ENCODE results near the gene CLSTN1. TPM values are rescaled to one million over a fixed set of nuclear protein-coding genes. Genes with fewer than 3 reads are reported as not detected.

Gene CLSTN1
- total RNA-seq, 1 donor from 2014 or later = 127 TPM

DNA sequence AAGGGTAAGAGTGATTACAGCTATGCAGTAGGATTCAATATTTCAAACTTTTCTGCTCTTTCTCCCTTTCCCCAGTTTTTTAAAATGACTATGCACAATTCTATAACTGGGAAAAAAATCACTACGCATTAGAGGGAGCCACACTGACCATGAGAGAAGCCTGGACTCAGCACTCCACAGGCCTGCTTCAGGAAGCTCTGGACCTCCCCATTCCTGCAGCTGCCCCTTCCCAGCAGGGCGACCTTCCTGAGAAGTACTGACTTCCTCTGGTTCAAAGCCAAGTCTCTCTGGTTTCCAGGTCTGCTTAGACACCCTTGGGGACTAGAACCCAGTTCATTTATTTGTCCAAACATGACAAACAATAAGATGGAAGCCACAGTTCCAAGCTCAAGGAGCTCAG lies 42.0 kb upstream of the CLSTN1 start:
- H3K27ac Mint-ChIP-seq = no peak overlapping the region
- no peaks in the 10 kb centered on the region for H3K9me3 Mint-ChIP-seq
- TF ChIP-seq, protein P1, sequence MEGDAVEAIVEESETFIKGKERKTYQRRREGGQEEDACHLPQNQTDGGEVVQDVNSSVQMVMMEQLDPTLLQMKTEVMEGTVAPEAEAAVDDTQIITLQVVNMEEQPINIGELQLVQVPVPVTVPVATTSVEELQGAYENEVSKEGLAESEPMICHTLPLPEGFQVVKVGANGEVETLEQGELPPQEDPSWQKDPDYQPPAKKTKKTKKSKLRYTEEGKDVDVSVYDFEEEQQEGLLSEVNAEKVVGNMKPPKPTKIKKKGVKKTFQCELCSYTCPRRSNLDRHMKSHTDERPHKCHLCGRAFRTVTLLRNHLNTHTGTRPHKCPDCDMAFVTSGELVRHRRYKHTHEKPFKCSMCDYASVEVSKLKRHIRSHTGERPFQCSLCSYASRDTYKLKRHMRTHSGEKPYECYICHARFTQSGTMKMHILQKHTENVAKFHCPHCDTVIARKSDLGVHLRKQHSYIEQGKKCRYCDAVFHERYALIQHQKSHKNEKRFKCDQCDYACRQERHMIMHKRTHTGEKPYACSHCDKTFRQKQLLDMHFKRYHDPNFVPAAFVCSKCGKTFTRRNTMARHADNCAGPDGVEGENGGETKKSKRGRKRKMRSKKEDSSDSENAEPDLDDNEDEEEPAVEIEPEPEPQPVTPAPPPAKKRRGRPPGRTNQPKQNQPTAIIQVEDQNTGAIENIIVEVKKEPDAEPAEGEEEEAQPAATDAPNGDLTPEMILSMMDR (IDR thresholded peaks at IDR 0.05; ENCODE audit: unreplicated experiment) = no peak
- no peaks in the 10 kb centered on the region for H3K27me3 Mint-ChIP-seq (ENCODE audit: low read depth)
- H3K4me3 Mint-ChIP-seq = no peak overlapping the region
- H3K36me3 Mint-ChIP-seq = peaks cover 5% of the 10 kb centered on the region
- no peaks in the 10 kb centered on the region for H3K4me1 Mint-ChIP-seq
- DNase-seq (ENCODE audit: low spot score in 2 of 2, unreplicated experiment in 2 of 2) = no peak

DNA sequence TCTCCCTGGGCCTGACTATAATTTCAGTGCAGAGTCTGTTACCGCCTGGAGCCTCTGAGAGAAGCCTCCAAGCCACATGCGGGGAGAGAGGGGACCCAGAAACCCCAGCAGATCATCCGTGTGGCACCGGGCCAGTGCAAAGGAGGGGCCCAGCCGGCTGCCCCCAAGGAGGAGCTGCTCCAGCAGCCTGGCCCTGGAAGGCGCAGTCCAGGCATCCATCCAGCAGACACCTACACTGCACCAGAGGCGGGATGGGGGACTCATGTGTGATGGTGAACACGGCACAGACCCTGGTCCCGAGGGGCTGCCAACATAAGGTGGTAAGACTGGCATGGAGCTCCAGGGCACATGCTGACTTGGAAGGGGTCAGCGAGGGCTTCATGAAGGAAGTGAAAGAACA lies 39.6 kb upstream of the CLSTN1 start:
- Mint-ChIP-seq H3K9me3 (peaks cover 3% of the 10 kb centered on the region), H3K27ac (no peak overlapping the region), H3K4me3 (no peak overlapping the region), H3K27me3 (ENCODE audit: low read depth) (no peaks in the 10 kb centered on the region), H3K4me1 (no peaks in the 10 kb centered on the region), H3K36me3 (peaks cover 10% of the 10 kb centered on the region)
- DNase-seq (ENCODE audit: low spot score in 2 of 2, unreplicated experiment in 2 of 2) = no peak
- TF ChIP-seq, protein P1 (IDR thresholded peaks at IDR 0.05; ENCODE audit: unreplicated experiment) = no peak

DNA sequence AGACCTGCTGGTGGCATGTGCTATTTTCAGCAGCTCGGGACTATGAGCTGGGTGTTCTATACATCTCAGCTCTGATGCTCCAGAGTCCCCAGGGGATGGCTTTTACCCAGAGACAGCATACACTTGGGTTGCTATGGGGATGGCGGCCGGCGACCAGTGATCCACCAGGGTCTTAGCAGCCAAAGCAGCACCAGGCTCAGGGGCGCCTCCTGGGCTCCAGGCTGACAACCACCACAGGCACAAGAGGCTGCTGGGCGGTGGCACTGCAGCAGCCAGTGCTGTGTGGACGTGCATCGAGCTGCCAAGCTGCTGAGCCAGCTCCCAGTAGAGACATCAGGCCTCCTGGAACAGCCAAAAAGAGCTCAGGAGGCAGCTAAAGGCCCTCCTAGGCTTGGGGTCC lies 37.6 kb upstream of the CLSTN1 start:
- peaks cover 15% of the 10 kb centered on the region for H3K36me3 Mint-ChIP-seq
- H3K4me1 Mint-ChIP-seq = no peaks in the 10 kb centered on the region
- no peaks in the 10 kb centered on the region for H3K27me3 Mint-ChIP-seq (ENCODE audit: low read depth)
- peaks cover 4% of the 10 kb centered on the region for H3K9me3 Mint-ChIP-seq
- TF ChIP-seq, protein P1 (IDR thresholded peaks at IDR 0.05; ENCODE audit: unreplicated experiment) = no peak
- no peak overlapping the region for H3K4me3 Mint-ChIP-seq
- no peak overlapping the region for H3K27ac Mint-ChIP-seq
- no peak for DNase-seq (ENCODE audit: low spot score in 2 of 2, unreplicated experiment in 2 of 2)

DNA sequence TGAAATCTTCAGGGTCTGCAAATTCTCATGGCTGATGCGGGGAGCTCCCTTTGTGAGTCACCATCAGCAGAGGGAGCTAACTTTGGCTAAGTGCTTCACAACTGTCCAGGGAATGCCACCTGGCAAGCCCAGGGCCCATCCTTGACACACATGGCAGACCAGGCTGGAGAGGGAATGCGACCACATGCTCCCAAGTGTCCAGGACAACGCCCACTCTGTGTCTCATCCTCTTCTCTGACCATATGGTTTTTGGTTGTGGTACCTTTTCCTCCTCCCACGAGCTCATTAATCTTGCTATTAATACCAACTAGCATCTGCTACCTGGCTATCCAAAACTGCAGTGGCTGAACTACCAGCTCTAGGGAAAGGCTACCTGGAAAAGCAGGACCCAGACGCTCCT lies 37.1 kb upstream of the CLSTN1 start:
- H3K9me3 Mint-ChIP-seq = peaks cover 4% of the 10 kb centered on the region
- H3K27me3 Mint-ChIP-seq (ENCODE audit: low read depth) = no peaks in the 10 kb centered on the region
- TF ChIP-seq, protein P1 (IDR thresholded peaks at IDR 0.05; ENCODE audit: unreplicated experiment) = no peak
- peaks cover 15% of the 10 kb centered on the region for H3K36me3 Mint-ChIP-seq
- H3K4me3 Mint-ChIP-seq = no peak overlapping the region
- no peak for DNase-seq (ENCODE audit: low spot score in 2 of 2, unreplicated experiment in 2 of 2)
- H3K27ac Mint-ChIP-seq = no peak overlapping the region
- no peaks in the 10 kb centered on the region for H3K4me1 Mint-ChIP-seq

DNA sequence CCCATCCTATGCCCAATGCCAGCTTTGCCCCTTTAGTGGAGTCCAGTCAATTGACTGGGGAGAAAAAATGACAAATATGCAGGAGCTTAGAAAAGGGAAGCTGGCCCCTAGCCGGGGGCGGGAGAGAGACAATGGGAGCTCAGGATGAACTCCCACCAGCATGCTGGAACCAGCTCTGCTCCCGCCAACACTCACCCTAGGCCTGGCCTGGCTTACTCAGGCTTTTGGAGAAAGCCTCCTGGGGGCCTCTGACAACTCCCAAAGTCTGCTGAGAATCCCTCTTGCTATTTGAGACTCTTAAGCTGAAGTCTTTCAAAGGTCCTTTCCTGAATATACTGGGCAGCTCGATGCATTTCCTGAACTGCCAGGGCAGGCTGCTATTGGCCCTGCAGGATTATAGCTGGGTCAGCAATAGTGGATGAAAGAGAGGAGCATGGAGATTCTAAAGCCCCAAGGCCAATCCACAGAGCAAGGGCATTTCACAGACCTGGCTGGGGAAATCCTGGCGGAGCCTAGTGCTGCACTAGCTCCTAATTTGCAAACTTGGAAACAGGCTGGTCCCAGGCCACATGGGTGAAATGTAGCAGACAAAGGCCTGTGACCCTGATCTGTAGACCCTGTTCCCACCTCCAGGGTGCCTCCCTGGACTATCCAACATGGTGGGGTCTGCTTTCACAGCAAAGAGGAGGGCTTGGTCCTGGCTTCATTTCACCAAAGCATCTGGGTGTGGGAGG lies 35.7 kb upstream of the CLSTN1 start:
- DNase-seq (ENCODE audit: low spot score in 2 of 2, unreplicated experiment in 2 of 2) = no peak
- no peaks in the 10 kb centered on the region for H3K4me1 Mint-ChIP-seq
- no peaks in the 10 kb centered on the region for H3K27me3 Mint-ChIP-seq (ENCODE audit: low read depth)
- H3K4me3 Mint-ChIP-seq = no peak overlapping the region
- TF ChIP-seq, protein P1 (IDR thresholded peaks at IDR 0.05; ENCODE audit: unreplicated experiment) = no peak
- peaks cover 4% of the 10 kb centered on the region for H3K9me3 Mint-ChIP-seq
- H3K36me3 Mint-ChIP-seq = peaks cover 22% of the 10 kb centered on the region
- no peak overlapping the region for H3K27ac Mint-ChIP-seq

Data from mesothelial cell of epicardium (in vitro differentiated cells).